H9 (cell line): ENCODE data around the gene CORO2B. TPM values are rescaled to one million over a fixed set of nuclear protein-coding genes. Genes with fewer than 3 reads are reported as not detected.

Experiments
- DNase-seq: peaks from one replicate; pipeline ENCODE4 v3.0.0-alpha.2; 2017
- H2AFZ ChIP-seq: one replicate; pipeline ENCODE4 v1.6.1; 2013; ENCODE audit warnings: mild to moderate bottlenecking, low read length, control low read depth, moderate library complexity
- H2AK5ac ChIP-seq: 2 replicates; pipeline ENCODE4 v1.6.1; 2013; ENCODE audit warnings: low read length, control low read depth, mixed read lengths; ENCODE audit not compliant: insufficient read length
- H2BK120ac ChIP-seq: one replicate; pipeline ENCODE4 v1.6.1; 2013; ENCODE audit warnings: low read depth, mild to moderate bottlenecking, low read length, control low read depth, inconsistent platforms; ENCODE audit not compliant: poor library complexity, severe bottlenecking
- H2BK12ac ChIP-seq: 2 replicates; pipeline ENCODE4 v1.6.1; 2013; ENCODE audit warnings: low read length, control low read depth, mixed read lengths, low read depth; ENCODE audit not compliant: insufficient read length
- H2BK15ac ChIP-seq: 2 replicates; pipeline ENCODE4 v1.6.1; 2013; ENCODE audit warnings: low read depth, low read length, control low read depth
- H2BK20ac ChIP-seq: one replicate; pipeline ENCODE4 v1.6.1; 2013; ENCODE audit warnings: low read depth, mild to moderate bottlenecking, low read length, control low read depth, inconsistent platforms; ENCODE audit not compliant: poor library complexity, severe bottlenecking
- H2BK5ac ChIP-seq: 2 replicates; pipeline ENCODE4 v1.6.1; 2013; ENCODE audit warnings: low read length, control low read depth, mixed read lengths; ENCODE audit not compliant: insufficient read length
- H3K14ac ChIP-seq: 2 replicates; pipeline ENCODE4 v1.6.1; 2013; ENCODE audit warnings: low read length, control low read depth; ENCODE audit not compliant: insufficient read depth
- H3K18ac ChIP-seq: 2 replicates; pipeline ENCODE4 v1.6.1; 2013; ENCODE audit warnings: low read depth, mild to moderate bottlenecking, mixed read lengths, low read length, control low read depth; ENCODE audit not compliant: insufficient read length
- H3K23ac ChIP-seq: 2 replicates; pipeline ENCODE4 v1.6.1; 2013; ENCODE audit warnings: low read length, control low read depth, mixed read lengths, low read depth; ENCODE audit not compliant: insufficient read length
- H3K23me2 ChIP-seq: 2 replicates; pipeline ENCODE4 v1.6.1; 2013; ENCODE audit warnings: low read depth, mild to moderate bottlenecking, mixed read lengths, low read length, control low read depth; ENCODE audit not compliant: insufficient read length, poor library complexity, severe bottlenecking
- H3K27ac ChIP-seq: 2 replicates; pipeline ENCODE4 v1.5.1; 2013; ENCODE audit warnings: low read length, control low read depth, mixed read lengths, low read depth; ENCODE audit not compliant: insufficient read length
- H3K27me3 ChIP-seq: 2 replicates; pipeline ENCODE4 v1.6.1; 2013; ENCODE audit warnings: low read length, control low read depth, inconsistent platforms; ENCODE audit not compliant: insufficient read depth
- H3K4ac ChIP-seq: 2 replicates; pipeline ENCODE4 v1.6.1; 2013; ENCODE audit warnings: low read depth, mild to moderate bottlenecking, control low read depth, inconsistent platforms, low read length, moderate library complexity
- H3K4me1 ChIP-seq: 2 replicates; pipeline ENCODE4 v1.6.1; 2013; ENCODE audit warnings: low read length, control low read depth, inconsistent platforms; ENCODE audit not compliant: insufficient read depth
- H3K4me2 ChIP-seq: 2 replicates; pipeline ENCODE4 v1.6.1; 2013; ENCODE audit warnings: low read length, control low read depth, mixed read lengths; ENCODE audit not compliant: insufficient read length, insufficient read depth
- H3K56ac ChIP-seq: 2 replicates; pipeline ENCODE4 v1.6.1; 2013; ENCODE audit warnings: low read depth, mild to moderate bottlenecking, mixed read lengths, low read length, control low read depth; ENCODE audit not compliant: insufficient read length
- H3K79me1 ChIP-seq: 2 replicates; pipeline ENCODE4 v1.6.1; 2013; ENCODE audit warnings: low read depth, mild to moderate bottlenecking, moderate library complexity, low read length, control low read depth, inconsistent platforms; ENCODE audit not compliant: insufficient read depth, poor library complexity, severe bottlenecking
- H3K79me2 ChIP-seq: 2 replicates; pipeline ENCODE4 v1.6.1; 2013; ENCODE audit warnings: low read length, control low read depth, inconsistent platforms; ENCODE audit not compliant: insufficient read depth
- H3K9ac ChIP-seq: 2 replicates; pipeline ENCODE4 v1.6.1; 2013; ENCODE audit warnings: low read length, control low read depth, mixed read lengths; ENCODE audit not compliant: insufficient read length; ENCODE audit errors: extremely low read depth
- H3K9me3 ChIP-seq: one replicate; pipeline ENCODE4 v1.6.1; 2013; ENCODE audit warnings: low read depth, low read length, inconsistent platforms; ENCODE audit not compliant: control insufficient read depth
- H3T11ph ChIP-seq: one replicate; pipeline ENCODE4 v1.6.1; 2013; ENCODE audit warnings: mild to moderate bottlenecking, low read length, control low read depth, inconsistent platforms
- H4K20me1 ChIP-seq: one replicate; pipeline ENCODE4 v1.6.1; 2013; ENCODE audit not compliant: control insufficient read depth, insufficient read length, insufficient read depth
- H4K5ac ChIP-seq: 2 replicates; pipeline ENCODE4 v1.6.1; 2013; ENCODE audit warnings: low read depth, mild to moderate bottlenecking, mixed read lengths, low read length, control low read depth; ENCODE audit not compliant: insufficient read length
- H4K8ac ChIP-seq: replicated peaks from 2 replicates; pipeline ENCODE4 v1.6.1; 2013; ENCODE audit warnings: low read length, control low read depth, mixed read lengths, low read depth; ENCODE audit not compliant: insufficient read length
- H4K91ac ChIP-seq: 2 replicates; pipeline ENCODE4 v1.6.1; 2013; ENCODE audit warnings: low read depth, mild to moderate bottlenecking, moderate library complexity, mixed read lengths, low read length, control low read depth; ENCODE audit not compliant: insufficient read length
- H3K27ac Mint-ChIP-seq, 3 experiments: 2 replicates in 2 of 3; 3 replicates in 1 of 3; pipeline ENCODE4 v1.8.0; 2020 to 2021; ENCODE audit warnings: mixed read lengths in 3 of 3, mild to moderate bottlenecking in 1 of 3, moderate library complexity in 1 of 3
- H3K27me3 Mint-ChIP-seq: 2 replicates; pipeline ENCODE4 v1.8.0; 2021; ENCODE audit warnings: low read depth, mild to moderate bottlenecking, moderate library complexity, mixed read lengths
- H3K36me3 Mint-ChIP-seq, 3 experiments: 2 replicates in 2 of 3; 3 replicates in 1 of 3; pipeline ENCODE4 v1.8.0; 2020 to 2021; ENCODE audit warnings: low read depth in 3 of 3, mixed read lengths in 3 of 3; ENCODE audit not compliant: insufficient read depth in 1 of 3
- H3K4me1 Mint-ChIP-seq, 2 experiments: 2 replicates each; pipeline ENCODE4 v1.8.0; 2020; ENCODE audit warnings: mixed read lengths in 2 of 2
- H3K4me3 Mint-ChIP-seq, 2 experiments: 2 replicates in 1 of 2; 3 replicates in 1 of 2; pipeline ENCODE4 v1.8.0; 2020 to 2021; ENCODE audit warnings: mild to moderate bottlenecking in 2 of 2, mixed read lengths in 2 of 2, moderate library complexity in 1 of 2
- H3K9me3 Mint-ChIP-seq, 2 experiments: 2 replicates in 1 of 2; 3 replicates in 1 of 2; pipeline ENCODE4 v1.8.0; 2020; ENCODE audit warnings: mild to moderate bottlenecking in 2 of 2, mixed read lengths in 2 of 2, moderate library complexity in 1 of 2
- WGBS: extraction: QIAGEN DNeasy Blood & Tissue Kit; methylation state at CpG from one replicate; pipeline ENCODE4 v1.1.7; 2013; ENCODE audit warnings: missing lambda C conversion rate, low lambda C conversion rate, mixed read lengths; ENCODE audit not compliant: insufficient read length; ENCODE audit errors: extremely low coverage; 5-methylcytosine and 5-hydroxymethylcytosine counted together
- total RNA-seq: library from RNA; stranded (reverse); gene quantifications from 2 replicates; pipeline ENCODE4 v1.2.1, GENCODE V29; 2021
- TF ChIP-seq, protein P1 (sequence below): fragments of 200-600 bp; sonication (generic); conservative IDR thresholded peaks from 3 replicates; pipeline ENCODE4 v1.8.0; 2021; ENCODE audit warnings: antibody characterized with exemption, mild to moderate bottlenecking

The CORO2B gene
- total RNA-seq, 1 experiment from 2014 or later: 3.1 TPM

- Histone ChIP-seq H2AFZ (no peak overlapping the region), H3K27me3 (no peaks in the 10 kb centered on the region), H3K9me3 (no peaks in the 10 kb centered on the region), H3K23ac (no peak overlapping the region), H2AK5ac (no peak overlapping the region), H4K20me1 (no peaks in the 10 kb centered on the region), H3K23me2 (no peaks in the 10 kb centered on the region), H3K4me2 (no peak overlapping the region), H4K91ac (no peak overlapping the region), H3K79me2 (no peaks in the 10 kb centered on the region), H3K18ac (no peak overlapping the region), H3K27ac (no peak overlapping the region), H2BK5ac (no peak overlapping the region), H2BK15ac (no peak overlapping the region), H2BK120ac (no peak overlapping the region), H4K5ac (no peak overlapping the region), H3K9ac (no peak overlapping the region), H3K56ac (no peak overlapping the region), H3K4ac (no peak overlapping the region), H3T11ph (no peak overlapping the region), H3K4me1 (peaks cover 5% of the 10 kb centered on the region; the same call in 1 of the 2 replicates), H3K79me1 (no peaks in the 10 kb centered on the region), H4K8ac (no peak overlapping the region), H2BK12ac (no peak overlapping the region), H3K14ac (no peak overlapping the region), H2BK20ac (no peak overlapping the region)
- no peak overlapping the region for H3K27ac Mint-ChIP-seq
- peaks cover 6% of the 10 kb centered on the region for H3K27me3 Mint-ChIP-seq
- DNase-seq: no peak
- H3K4me3 Mint-ChIP-seq: no peak overlapping the region
- peaks cover 32 to 50% of the 10 kb centered on the region in 2 experiments for H3K4me1 Mint-ChIP-seq
- H3K9me3 Mint-ChIP-seq: no peaks in the 10 kb centered on the region; a peak in 2 of 5 replicates
- peaks cover 0 to 8% (median 1%) of the 10 kb centered on the region in 3 experiments; a peak in 4 of 7 replicates for H3K36me3 Mint-ChIP-seq
- WGBS: no CpG with 5 or more reads among the region's 9 CpGs
- TF ChIP-seq, protein P1, sequence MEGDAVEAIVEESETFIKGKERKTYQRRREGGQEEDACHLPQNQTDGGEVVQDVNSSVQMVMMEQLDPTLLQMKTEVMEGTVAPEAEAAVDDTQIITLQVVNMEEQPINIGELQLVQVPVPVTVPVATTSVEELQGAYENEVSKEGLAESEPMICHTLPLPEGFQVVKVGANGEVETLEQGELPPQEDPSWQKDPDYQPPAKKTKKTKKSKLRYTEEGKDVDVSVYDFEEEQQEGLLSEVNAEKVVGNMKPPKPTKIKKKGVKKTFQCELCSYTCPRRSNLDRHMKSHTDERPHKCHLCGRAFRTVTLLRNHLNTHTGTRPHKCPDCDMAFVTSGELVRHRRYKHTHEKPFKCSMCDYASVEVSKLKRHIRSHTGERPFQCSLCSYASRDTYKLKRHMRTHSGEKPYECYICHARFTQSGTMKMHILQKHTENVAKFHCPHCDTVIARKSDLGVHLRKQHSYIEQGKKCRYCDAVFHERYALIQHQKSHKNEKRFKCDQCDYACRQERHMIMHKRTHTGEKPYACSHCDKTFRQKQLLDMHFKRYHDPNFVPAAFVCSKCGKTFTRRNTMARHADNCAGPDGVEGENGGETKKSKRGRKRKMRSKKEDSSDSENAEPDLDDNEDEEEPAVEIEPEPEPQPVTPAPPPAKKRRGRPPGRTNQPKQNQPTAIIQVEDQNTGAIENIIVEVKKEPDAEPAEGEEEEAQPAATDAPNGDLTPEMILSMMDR: no peak
Measured at GRCh38 chr15:68697711-68698690, 119.2 kb downstream of the CORO2B start.
